SH-SY5Y (cell line): Measurements from ENCODE around the gene DACH1.

Experiments
- GATA2 ChIP-seq: IDR thresholded peaks from 2 replicates; pipeline ENCODE4 v1.6.1; 2011; ENCODE audit warnings: mild to moderate bottlenecking, low read depth, low read length
- GATA3 ChIP-seq: IDR thresholded peaks from 2 replicates; pipeline ENCODE4 v1.6.1; 2011; ENCODE audit warnings: low read depth, mild to moderate bottlenecking, low read length, moderate library complexity

DNA sequence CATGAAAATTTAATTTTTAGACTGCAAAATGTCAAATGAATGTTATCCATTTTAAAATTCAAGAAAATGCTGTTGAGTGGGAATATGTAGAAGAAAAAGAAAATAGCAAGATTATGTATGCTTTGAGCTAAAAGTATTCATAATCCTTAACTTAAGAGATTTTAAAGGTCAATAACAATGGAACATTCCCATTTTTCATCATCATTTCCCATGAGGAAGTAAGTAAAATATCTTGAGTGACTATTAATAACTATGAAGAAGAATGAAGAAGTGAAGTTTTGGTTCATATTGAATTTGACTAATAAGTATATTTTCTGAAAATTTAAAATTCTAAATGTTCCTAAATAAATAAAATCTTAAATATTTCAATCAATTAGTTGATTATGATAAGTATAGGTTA, 273.4 kb downstream of the DACH1 start:
- TF ChIP-seq GATA3 (no peak), GATA2 (no peak)
